ENCODE data around the gene P3H2. TPM values are rescaled to one million over a fixed set of nuclear protein-coding genes. Genes with fewer than 3 reads are reported as not detected.

Gene P3H2
- polyA plus RNA-seq, 4 donors, result 38.7 to 106 (median 96.4) TPM

DNA sequence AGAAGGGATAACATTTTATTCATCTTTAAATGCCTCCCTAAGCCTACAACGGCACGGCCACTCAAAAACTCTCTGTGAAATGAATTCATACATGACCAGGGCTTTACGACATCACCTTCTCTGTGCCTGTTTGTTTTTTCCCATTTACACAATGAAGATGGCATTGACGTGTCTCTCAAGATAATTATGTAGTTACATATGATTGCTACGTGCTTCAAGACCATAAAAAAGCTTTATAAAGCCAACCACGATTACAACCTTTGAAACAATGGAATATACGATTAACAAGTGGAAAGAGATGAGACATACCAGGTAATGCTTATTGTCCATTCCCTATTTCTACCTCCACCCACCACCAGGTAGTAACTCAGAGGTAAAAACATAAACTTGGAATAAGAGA is 168.4 kb downstream of the P3H2 start:
- DNase-seq (ENCODE audit: low read depth in 4 of 4, low spot score in 3 of 4), result no peak

- DNase-seq (ENCODE audit: low read depth in 4 of 4, low spot score in 3 of 4), result no peak
Observed at GRCh38 chr3:189950258-189950657, 170.4 kb downstream of the P3H2 start.

DNA sequence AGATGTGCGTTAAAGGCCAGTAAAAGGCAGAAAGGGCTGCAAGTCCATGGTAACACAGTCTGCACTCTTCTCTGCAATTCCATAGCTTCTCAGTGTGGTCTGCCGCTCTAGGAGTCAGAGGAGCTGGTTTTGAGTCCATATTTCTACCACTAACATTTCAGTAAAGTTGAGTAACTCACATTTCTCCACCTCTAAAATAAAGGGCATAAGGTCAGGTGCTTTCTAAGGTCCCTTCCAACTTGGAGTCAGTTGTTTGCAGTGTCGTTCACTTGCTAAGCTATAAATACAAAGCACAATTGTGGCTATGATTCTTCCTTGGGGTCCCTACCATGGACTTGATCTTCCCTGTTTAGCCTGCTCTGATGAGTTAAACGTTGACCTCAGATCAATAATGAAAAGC is 171.1 kb downstream of the P3H2 start:
- DNase-seq (ENCODE audit: low read depth in 4 of 4, low spot score in 3 of 4), result no peak

- DNase-seq (ENCODE audit: low read depth in 4 of 4, low spot score in 3 of 4), result no peak
Observed at GRCh38 chr3:189948724-189949045, 172.0 kb downstream of the P3H2 start.

DNA sequence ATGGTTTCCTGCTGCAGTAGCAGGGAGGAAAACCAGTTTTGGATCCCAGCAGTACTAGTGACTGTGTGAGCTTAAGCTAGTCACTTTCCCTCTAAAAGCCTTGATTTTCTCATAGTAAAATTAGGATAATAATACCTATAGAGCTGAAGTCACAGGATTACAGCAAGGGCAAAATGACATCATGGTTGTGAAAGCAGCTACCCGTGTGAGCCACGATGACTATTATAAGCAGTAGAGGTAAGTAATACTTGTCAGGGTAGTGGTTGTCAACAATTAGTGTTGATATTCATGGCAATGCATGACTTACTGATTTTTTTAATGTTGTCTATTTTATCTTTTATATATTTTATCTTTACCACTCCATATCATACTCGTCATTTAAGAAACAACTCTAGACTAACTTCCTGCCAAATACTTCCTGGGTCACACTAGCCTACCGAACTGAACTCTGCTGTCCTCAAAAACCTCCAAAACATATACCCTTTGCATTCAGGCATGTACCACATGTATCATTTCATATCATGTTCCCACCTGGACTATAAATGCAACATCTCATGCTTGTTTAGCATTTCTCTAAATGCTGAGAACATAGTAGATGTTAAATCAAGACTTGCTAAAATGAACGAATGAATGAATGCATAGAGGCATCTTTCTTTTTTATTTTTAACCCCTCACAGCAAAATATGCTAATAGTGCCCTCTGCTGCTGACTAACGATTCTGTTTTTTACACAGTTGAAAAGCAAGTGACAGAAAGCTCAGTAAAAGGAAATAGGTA is 172.6 kb downstream of the P3H2 start:
- no peak for DNase-seq (ENCODE audit: low read depth in 4 of 4, low spot score in 3 of 4)

DNA sequence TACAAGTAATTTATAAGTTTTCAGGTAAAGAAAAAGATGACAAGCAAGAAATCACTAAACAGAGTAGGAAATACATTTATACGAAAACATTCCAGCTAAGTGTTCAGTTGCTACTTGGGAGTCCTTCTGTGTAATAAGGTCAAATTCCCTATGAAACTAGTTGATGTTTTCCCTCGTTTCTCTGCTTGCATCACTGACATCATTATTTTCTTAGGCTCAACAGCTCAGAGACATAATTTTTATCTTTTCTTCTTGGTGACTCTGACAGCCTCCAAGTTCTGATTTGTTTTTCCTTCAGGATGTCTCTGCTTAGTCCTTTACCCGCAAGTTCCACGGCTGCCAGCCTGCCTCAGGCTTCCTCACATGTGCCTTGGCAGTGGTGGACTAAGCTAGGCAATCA is 173.6 kb downstream of the P3H2 start:
- no peak for DNase-seq (ENCODE audit: low read depth in 4 of 4, low spot score in 3 of 4)

GRCh38 chr3:189945935-189946709 is 174.6 kb downstream of the P3H2 start:
- DNase-seq (ENCODE audit: low read depth in 4 of 4, low spot score in 3 of 4), result no peak

GRCh38 chr3:189944285-189945145 is 176.2 kb downstream of the P3H2 start:
- DNase-seq (ENCODE audit: low read depth in 4 of 4, low spot score in 3 of 4), result no peak

DNA sequence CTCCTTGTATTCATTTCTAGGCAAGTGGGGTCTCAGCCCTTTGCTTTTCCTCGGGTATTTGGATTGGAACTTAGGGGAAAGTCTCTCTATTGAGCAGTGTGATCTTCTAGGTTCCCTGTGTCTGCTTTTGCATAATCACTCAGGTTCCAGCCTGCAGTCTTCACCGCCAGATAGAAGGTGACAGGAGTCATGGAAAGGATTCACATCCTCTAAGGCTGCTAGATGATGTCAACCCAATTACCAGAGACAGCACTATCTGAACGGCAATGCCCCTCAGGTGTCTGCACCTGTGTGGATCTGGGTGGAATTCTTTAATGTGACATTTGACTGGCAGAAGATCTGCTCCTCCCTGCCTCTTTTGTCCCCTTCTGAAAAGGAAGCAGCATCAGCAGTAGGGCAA is 177.7 kb downstream of the P3H2 start:
- DNase-seq (ENCODE audit: low read depth in 4 of 4, low spot score in 3 of 4), result no peak

GRCh38 chr3:189941679-189942078 is 179.0 kb downstream of the P3H2 start:
- no peak for DNase-seq (ENCODE audit: low read depth in 4 of 4, low spot score in 3 of 4)

DNA sequence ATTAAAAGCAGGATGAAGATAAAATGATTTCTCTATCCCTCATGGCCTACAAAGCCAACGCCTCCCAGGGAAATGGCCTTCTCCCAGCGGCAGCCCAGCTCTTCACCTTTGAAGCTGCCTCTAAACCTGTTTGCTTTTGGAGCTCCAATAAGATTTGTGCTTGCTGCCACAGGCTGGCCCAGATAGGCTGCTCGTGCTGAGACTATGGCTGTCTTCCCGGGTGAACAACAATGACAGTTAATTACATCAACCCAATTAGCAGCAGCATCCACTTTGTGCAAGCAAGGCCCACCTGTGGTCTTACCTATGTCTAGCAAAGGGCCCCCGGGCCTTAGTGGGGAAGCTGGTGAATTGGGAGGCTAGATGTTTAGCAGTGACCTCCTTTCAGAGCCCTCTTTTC is 179.6 kb downstream of the P3H2 start:
- no peak for DNase-seq (ENCODE audit: low read depth in 4 of 4, low spot score in 3 of 4)

DNA sequence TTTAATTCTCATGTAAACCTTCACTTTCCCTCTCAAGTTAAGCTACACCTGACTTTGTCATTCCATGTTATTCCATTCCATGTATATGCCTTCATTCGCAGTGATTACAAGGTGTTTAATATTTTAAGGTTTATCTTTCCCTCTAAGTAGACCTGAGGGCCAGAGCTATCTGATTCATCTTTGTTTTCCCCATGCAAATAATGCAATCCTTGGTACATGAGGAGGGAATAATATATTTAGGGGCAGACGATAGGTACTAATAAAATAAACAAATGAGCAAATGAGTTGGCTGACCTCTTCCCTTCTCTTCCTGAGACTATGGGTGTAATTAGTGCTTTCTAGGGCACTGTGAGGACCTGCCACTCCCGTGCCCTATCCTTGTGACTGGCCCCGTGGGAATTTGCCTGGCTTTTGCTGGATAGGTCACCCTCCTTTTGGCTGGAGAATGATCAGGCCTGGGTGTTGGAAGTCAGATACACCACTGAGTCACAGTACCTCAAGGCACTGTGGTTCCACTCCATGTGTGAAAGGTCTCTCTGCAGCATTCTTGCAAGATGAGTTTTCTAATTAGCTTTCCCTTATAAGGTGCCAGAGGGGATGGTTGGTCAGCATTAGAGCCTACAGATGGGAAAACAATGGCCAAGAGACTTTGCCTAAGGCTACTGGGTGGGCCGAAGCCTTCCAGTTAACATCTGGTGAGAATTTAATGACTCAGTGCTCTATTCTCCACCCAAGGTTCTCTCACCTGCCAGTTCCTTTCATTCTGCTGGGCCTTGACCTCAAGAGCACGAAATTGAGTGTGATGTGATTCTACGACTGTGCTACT is 183.2 kb downstream of the P3H2 start:
- no peak for DNase-seq (ENCODE audit: low read depth in 4 of 4, low spot score in 3 of 4)

DNA sequence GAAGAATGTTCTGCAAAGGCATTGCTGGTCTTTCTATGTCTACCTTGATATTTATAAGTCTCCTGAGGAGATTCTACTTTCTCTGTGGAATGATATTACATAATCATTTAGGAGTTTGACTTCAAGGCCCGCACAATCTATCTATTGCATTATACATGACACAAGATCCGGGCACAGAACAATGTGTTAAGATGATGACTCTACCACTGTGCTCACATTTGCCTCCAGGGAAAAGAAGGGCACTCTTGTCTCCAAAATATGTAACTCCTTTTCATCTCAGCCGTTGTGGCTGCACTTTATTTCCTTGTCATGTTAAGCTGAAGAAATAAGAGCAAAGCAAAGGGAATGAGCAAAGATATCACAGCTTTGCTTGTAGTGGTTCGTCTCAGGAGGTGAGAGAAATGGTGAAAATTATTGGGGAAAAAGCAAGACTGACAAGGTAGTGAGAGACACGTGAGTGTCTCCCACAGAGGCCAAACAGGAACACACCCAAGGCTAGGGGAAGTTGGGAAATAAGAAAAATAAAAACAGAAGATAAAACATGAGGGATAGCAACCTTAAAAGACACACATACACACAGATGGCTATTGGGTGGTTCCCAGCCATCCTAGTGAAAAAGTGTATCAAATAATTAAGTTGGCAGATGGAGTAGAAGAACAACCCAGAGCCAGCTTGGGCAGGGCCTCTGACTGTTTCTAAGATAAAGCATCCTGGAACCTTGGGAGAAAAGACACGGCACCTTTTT is 184.3 kb downstream of the P3H2 start:
- no peak for DNase-seq (ENCODE audit: low read depth in 4 of 4, low spot score in 3 of 4)

GRCh38 chr3:189927975-189928895 is 192.5 kb downstream of the P3H2 start:
- DNase-seq (ENCODE audit: low read depth in 4 of 4, low spot score in 3 of 4), result no peak

DNA sequence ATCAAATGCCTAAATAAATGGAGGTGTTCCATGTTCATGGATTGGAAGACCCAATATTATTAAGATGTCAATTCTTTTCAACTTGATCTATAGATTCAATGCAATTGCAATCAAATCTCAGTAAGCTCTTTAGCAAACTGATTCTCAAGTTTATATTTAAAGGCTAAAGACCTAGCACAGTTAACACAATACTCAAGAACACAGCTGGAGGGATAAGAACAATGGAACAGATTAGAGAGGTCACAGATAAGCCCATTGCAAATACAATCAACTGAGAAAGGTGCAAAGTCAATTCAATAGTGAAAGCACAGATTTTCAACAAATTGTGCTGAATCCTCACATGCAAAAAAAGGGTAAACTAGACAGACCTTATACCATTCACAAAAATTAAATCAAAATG is 198.9 kb downstream of the P3H2 start:
- no peak for DNase-seq (ENCODE audit: low read depth in 4 of 4, low spot score in 3 of 4)

DNA sequence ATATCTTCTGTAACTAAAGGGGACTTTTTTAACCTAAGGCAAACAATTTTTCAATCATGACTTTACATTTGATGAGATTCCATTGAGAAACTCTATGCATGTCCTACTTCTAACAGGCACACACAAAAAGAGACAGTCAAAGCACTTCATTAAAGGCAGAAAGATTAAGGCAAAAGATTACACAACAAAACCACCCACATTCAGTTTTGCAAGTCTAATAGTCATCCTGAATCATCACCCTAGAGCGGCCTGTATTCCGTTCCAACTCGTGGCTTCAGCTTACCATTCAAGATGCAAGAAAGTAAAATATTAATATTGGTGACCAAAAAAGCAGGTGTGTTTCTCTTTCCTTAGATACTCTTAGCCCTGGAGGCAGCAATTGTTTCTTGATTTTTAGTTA is 205.9 kb downstream of the P3H2 start:
- no peak for DNase-seq (ENCODE audit: low read depth in 4 of 4, low spot score in 3 of 4)

- no peak for DNase-seq (ENCODE audit: low read depth in 4 of 4, low spot score in 3 of 4)
Observed at GRCh38 chr3:189911001-189911400, 209.7 kb downstream of the P3H2 start.

GRCh38 chr3:189909573-189909972 is 211.1 kb downstream of the P3H2 start:
- no peak for DNase-seq (ENCODE audit: low read depth in 4 of 4, low spot score in 3 of 4)

DNA sequence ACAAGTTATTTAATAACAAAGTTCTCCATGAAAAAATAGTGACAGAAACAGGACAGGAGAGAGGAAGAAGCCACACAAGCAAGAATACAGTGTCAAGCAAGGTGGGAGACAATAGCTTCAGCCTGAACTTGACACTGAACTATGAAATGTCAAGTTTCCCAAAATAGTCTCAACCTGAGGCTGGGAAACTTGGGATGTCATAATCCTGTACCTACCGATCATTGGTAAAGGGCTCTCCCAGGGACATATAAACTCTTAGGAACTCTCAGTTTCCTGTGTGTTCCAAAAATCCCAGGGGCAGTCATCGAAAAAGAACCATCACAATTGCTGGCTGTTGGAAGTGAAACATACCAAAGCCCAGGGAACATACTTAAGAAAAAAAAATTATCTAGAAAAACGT is 211.6 kb downstream of the P3H2 start:
- no peak for DNase-seq (ENCODE audit: low read depth in 4 of 4, low spot score in 3 of 4)

Data from left renal pelvis (tissue), 4 donors.